Left hindlimb (tissue), 1 donor: ENCODE measurements around the gene RAD51B.

Experiments
- DNase-seq: peaks from one replicate; pipeline ENCODE4 v3.0.0-alpha.2; 2018

RAD51B gene

GRCh38 chr14:68569970-68570409, 750.4 kb downstream of the RAD51B start:
- no peak for DNase-seq

- no peak for DNase-seq
These were observed 751.6 kb downstream of the RAD51B start for GRCh38 chr14:68571114-68571591.

- no peak for DNase-seq
These were observed 752.4 kb downstream of the RAD51B start for GRCh38 chr14:68571928-68572525.

DNA sequence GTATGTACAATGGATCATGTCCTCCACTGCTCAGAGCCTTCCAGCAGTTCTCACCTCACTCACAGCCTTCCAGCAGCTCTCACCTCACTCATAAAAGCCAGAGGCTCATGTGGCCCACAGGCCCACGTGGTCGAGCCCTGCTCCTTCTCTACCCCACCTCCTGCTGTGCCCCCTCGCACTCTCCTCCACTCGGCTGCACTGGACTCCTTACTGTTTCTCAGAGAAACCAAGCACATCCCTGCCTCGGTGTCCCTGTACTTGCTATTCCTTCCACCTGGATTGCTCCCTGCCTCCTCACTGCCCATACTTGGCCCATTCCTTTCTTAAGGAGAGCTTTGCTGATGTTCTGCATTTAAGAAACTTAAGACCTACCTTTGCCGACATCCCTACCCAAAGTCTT, 753.5 kb downstream of the RAD51B start:
- no peak for DNase-seq

- no peak for DNase-seq
These were observed 754.1 kb downstream of the RAD51B start for GRCh38 chr14:68573722-68574121.

- no peak for DNase-seq
These were observed 754.9 kb downstream of the RAD51B start for GRCh38 chr14:68574461-68574860.

DNA sequence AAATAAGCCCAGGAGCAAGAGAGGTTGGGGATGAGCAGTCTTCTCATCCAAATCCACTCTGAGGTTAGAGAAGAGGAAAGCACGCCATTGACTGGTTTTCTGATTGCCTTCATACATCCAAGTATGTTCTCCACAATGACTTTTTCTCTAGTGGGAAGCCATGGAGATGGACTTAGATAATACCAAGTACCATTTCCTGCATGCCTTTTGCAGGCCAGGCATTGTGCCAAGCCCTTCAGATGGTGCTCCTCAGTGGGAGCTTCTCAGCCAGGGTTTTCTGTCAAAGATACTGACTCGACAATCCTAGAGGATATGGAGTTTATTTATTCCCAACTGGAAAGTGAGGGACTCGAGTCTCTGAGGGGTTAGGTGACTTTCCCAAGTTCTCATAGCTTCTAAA, 755.3 kb downstream of the RAD51B start:
- DNase-seq, result no peak

DNA sequence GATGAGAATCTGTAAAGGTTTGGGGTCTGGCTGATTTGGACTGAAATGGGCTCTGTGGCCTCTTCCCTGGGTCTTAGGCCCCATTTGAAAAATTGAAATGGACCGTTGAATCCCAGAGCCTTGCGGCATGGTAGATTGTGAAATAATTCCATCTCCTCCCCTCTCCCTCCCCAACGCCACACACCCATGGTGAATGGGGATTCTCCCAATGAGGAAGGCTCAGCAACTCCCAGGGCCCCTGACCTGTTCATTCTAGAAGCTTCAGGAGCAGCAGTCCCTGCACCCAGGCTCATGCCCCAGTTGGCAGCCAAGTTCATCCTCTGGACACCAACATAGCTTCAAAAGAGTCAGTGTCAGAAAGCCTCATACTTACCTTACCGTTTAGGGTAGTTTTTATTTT, 755.8 kb downstream of the RAD51B start:
- no peak for DNase-seq

GRCh38 chr14:68576031-68576430, 756.5 kb downstream of the RAD51B start:
- DNase-seq, result no peak

DNA sequence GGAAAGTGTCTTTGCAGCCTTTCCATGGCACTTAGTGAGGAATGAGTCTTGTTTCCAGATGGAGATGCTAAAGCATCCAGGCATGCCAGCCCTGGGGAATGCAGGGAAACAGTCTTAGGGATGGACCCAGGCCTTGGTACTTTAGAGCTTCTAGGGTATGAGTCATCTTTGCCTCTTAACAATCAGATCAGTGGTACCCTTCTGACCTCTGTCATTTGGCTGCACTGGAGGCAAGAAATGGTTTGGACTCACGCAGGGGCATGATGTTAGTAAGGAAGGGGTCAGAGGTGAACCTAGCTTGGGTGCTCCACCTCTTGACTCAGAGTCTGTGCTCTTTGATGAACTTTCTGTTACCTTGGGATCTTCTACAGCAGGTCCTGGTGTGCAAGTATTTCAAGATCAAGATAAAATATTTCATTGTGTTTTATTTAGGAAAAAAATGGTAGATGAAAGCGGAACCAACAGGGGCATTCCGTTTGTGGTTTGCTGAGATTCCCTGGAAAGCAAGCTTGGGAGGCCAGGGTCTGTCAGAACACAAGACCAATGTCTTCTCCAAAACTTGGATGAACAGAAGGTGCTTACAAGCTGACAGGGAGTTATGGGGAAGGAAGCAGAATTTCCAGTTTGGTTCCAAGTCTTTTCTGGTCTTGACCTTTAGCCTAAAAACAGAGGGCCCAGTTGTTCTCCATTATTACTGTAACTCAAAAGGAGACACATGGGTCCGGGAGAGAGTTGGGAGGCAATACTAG, 757.1 kb downstream of the RAD51B start:
- DNase-seq, result no peak

GRCh38 chr14:68577802-68578541, 758.4 kb downstream of the RAD51B start:
- DNase-seq, result no peak

DNA sequence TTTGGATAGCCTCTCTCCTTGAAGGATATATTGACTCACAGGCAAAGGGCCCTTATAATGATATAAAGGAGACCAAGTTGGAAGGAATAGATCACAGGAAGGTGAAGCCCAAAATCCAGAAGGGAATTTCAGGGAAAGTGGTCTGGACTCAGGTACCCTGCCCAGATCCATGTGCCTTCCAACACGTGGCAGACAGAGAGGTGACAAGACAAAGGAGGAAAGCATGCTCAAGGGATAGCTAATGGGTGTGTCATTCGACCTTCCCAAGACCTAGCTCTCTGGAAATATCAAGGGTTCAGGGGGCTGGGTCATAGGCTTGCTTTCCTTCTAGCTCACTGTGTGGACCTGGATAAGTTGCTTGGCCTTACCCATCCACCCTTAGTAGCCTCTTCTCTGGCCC, 759.0 kb downstream of the RAD51B start:
- DNase-seq, result no peak

DNA sequence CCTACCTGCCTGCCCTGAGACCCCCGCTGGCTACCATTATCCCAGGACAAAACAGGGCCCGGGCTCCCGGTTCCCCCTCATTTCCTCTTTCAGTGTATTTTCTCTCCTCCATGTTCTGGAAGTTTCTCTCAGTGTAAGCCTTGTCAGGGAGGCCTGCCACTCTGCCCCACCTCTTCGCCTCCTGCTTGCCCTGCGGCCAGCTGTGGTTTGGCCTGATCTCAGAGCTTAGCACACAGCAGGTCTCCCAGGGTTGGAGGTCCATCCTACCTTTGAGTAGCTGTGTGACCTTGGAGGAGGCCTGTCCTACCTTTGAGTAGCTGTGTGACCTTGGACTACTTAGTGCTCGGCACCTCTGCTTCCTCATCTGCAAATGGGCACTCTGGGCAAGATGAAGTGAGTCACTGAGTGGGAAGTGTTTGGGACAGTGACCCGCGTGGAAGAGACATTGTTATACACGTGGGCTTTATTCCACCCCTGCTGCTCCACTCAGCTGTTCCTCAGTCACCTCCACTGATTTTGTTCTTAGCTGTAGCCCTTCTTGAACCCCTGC, 760.6 kb downstream of the RAD51B start:
- no peak for DNase-seq

DNA sequence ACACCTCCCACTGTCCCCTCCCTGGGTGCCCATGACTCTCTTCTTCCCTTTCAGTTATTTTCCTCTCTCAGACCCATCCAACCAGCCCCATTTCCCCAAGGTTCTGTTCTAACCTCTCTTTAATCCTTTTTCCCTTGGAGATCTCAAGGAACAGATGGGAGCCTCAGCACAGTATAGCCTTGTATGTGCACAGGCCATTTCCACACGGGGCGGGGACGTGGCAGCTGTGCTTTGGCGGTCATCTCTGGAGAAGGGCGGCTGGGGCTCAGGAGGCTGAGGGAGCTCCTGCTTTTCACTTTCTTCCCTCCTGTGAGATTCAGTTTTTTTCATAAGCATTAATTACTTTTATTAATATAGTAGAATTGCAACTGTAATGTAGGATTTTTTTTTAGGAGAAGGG, 761.1 kb downstream of the RAD51B start:
- DNase-seq, result peak; percentile 71

- no peak for DNase-seq
These were observed 764.1 kb downstream of the RAD51B start for GRCh38 chr14:68583548-68584280.

GRCh38 chr14:68584786-68585185, 765.2 kb downstream of the RAD51B start:
- DNase-seq, result no peak

GRCh38 chr14:68585690-68586089, 766.1 kb downstream of the RAD51B start:
- DNase-seq, result peak; percentile 89

DNA sequence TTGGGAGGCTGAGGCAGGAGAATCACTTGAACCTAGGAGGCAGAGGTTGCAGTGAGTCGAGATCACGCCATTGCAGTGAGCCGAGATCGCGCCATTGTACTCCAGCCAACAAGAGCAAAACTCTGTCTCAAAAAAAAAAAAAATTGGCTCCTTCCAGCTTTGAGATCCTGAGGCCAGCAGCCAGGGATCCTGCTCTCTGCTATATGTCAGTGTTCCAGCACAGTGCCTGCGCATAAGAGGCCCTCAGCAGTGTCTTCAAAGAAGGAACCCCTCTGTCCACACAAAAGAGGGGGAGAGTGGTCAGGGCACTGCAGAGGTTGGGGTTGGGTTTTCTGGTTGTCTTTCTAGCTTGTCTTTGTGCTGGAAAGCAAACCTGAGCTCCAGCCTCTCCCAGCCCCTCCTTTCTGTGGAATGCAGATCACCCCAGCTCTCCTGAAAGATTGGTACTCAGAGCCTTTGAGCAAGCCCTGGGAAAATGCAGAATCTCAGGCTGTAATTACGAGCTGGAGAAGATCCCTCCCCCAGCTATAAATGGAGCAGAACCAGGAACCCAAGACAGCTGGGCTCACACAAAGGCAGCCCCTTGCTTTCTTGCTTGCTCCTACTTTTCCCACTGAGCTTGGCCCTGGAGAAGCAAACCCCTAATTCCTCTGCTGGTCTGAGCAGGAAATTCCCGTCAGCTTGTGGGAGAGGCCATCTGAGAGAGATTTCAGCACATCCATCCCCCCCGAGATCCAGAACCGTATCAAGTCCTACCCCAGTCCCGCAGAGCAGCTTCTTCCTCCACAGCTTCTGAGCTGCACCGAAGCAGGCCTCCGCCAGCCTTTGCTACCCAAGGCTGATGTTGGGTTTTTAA, 767.5 kb downstream of the RAD51B start:
- DNase-seq, result no peak

DNA sequence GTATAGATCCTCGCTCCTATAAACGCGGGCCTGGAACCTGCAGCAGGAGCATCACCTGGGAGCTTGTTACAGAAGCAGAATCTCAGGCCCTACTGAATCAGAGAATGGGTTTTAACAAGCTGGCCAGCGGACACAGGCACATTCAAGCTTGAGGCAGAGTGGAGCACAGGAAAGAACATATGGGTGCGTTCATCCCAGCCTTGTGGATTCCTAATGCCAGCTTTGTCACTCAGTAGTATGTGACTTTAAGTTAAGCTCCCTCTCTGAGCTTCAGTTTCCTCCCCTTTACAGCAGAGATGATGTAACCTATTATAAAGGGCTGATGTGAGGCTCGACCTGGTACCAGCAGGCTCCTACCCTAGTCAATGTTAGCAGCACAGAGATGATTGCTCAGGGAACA, 768.4 kb downstream of the RAD51B start:
- no peak for DNase-seq

DNA sequence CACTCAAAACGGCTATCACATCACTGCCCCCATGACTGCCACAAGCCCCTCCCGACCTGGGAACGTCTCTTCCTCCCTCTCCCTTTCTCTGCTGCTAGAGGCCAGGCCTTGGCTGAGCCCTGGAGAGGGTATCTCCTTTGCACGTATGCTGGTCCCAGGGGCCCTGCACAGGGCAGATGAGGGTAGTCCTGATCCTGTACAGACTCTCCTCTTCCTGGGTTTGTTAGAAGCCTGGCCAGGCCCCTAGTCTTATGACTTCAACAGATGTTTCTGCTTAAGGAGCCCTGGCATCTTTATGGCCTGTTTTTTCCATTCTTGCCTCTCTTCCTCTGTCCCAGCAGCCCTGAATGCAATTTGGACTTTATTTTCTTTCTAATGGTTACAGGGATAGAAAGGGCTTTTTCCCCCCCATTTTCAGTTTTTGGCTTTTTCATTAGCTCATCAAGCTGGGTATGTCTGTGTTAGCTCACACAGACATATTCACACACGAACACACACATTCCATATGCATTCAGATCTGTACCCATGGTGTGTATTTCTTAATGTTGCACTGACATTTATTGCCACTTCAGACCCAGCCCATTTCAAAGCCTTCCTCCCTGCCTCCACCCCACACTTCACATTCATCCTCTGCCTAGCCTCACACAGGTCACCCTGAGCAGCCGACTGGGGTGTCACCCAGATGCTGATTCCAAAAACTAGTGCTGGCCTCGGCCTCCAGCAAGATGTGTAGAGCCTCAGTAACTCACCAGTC, 770.0 kb downstream of the RAD51B start:
- peak; percentile 85 for DNase-seq

- no peak for DNase-seq
These were observed 770.6 kb downstream of the RAD51B start for GRCh38 chr14:68590201-68590522.
